ENCODE results near the gene ABCG8.

GRCh38 chr2:43897492-43897891 is 58.7 kb downstream of the ABCG8 start:
- TF ChIP-seq POLR2AphosphoS5 (IDR thresholded peaks at IDR 0.05) (no peak), EP300 (IDR thresholded peaks at IDR 0.05) (no peak), CTCF (IDR thresholded peaks at IDR 0.05) (no peak), POLR2A (IDR thresholded peaks at IDR 0.05) (no peak)

All from stomach (tissue), 4 donors.